T47D (cell line): ENCODE measurements around the gene RAB3B.
"Not testable (repeated sequence)": the region's sequence is repeated elsewhere in the genome, so short reads cannot be mapped to it uniquely, and the experiment has no call there.

Experiments
- DNase-seq, 2 experiments: peaks; one replicate each; pipeline versions ENCODE4 v3.0.0 to v3.0.0-alpha.2; 2011 to 2012; ENCODE audit warnings: low read depth in 1 of 2, low spot score in 1 of 2
- JUND ChIP-seq: IDR thresholded peaks from 2 replicates; pipeline ENCODE4 v1.6.1; 2012; ENCODE audit warnings: low read depth
- in situ Hi-C: cut with HindIII; loops from 2 replicates; pipeline ENCODE4 v1.10.0; 2016; ENCODE audit warnings: low sequenced_read_pairs, low pct_unique_long_range_greater_than_20kb

Gene RAB3B

DNA sequence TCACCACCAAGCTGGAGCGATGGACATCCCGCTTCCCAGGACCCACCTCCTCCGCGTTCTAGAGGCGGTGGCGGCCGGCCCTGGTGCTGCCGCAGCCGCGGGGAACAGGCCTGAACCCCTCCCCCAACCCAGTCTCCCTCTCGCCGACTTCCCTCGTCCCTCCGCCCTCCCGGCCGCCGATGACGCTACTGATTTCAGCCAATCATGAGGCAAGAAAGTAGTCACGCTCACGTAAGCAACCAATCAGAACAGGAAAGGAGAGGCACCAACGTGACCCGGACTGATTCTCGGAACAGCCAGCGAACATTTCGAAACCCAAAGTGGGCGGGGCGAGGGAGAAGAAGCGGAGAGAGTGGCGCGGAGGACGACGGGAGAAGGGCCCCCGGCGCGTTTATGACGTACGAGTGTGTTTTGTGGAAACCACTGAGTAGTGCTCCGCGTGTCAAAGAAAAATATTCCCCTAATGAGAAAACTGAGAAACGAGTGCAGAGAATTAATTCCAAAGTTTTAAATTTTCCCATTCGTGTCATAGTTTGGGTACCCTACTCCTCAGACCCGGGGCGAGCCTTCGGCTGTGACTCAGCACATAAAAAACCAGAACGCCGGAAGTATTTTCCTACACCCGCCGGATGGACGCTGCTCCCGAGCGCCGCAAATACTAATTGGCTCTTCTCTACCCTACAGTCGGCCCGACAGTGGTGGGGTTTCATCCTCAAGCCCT is 111.7 kb downstream of the RAB3B start, which contains the start of gene NRDC:
Gene NRDC, minus strand, starts transcription at position 112 of the 721 bp plus-strand sequence. CDS start 112 bp downstream, outside the sequence.
- in situ Hi-C loops = no loop called here
- peak; percentile 77 to 100 for DNase-seq
- TF ChIP-seq JUND = no peak

GRCh38 chr1:51878308-51878615 is 112.2 kb downstream of the RAB3B start:
- in situ Hi-C loops = no loop called here
- no peak for TF ChIP-seq JUND
- DNase-seq = no peak

DNA sequence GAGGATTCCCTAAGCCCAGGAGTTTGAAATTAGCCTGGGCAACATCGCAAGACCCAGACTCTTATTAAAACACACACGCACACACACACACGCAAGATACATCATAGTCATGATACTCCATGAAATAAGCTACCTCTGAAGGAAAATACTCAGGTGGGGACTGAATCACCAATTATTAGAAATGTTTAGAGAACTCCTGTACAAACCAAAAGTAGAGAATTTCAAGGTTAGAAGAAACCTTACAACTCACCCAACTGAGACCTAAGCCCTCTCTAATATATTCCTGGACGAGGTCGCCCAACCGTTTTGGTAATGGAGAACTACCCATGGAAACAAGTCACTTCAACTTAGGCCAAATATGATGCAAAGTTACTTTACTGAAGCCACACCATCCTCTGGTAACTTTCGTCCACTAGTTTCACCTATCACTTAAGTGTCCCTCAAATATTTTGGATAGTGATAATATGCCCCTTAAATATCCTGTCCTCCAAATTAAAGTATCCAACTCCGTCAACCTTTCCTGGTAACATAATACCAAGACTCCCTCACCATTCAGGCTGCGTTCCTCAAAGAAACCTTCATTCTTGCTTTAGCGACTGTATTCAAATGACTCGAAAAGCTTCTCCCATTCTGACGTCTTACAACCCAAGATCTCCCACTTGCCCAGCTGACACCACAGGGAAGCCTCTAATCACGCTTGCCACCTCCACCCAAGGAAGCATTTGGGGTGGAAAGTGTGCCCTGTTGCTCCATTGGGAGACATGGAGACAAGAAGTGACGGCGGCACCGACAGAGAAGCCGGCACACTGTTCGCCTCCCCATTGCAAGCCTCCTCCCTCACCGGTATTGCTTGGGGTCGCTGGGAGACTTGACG is 112.8 kb downstream of the RAB3B start:
- TF ChIP-seq JUND = no peak
- peak in 1 of 2 experiments; percentile 16 for DNase-seq
- in situ Hi-C loops = no loop called here

GRCh38 chr1:51875836-51876235 is 114.7 kb downstream of the RAB3B start:
- DNase-seq = no peak
- in situ Hi-C loops = no loop called here
- TF ChIP-seq JUND = no peak

- in situ Hi-C loops = no loop called here
- no peak for TF ChIP-seq JUND
- no peak for DNase-seq
Observed at GRCh38 chr1:51875291-51875772, 115.2 kb downstream of the RAB3B start.

GRCh38 chr1:51873270-51873669 is 117.2 kb downstream of the RAB3B start:
- DNase-seq, in situ Hi-C loops: not testable (repeated sequence)

DNA sequence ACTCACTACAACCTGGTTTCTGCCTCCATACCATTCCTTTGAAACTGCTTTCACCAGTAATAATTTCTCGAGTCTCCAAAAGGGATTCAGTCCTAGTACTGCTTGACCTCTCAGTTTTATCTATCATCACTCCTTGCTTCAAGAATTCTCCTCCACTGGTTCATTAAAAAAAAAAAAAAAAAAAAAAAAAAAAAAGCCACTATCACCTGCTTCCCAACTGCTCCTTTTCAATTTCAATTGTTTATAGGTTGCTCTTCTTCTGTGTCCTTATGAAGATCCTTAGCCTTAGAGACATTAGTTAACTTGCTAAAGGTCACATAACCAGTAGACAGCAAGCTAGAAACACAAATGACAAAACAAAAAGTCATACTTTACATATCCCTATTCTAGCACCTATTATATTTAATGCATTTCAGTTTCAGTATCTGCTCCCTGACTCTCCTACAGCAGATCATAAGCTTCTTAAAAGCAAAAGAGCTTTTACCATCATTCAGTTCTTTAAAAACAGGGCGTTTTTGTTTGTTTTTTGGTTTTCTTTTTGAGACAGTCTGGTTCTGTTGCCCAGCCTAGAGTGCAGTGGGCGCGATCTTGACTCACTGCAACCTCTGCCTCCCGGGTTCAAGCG is 119.0 kb downstream of the RAB3B start:
- no peak for DNase-seq
- in situ Hi-C loops = no loop called here
- TF ChIP-seq JUND = no peak

DNA sequence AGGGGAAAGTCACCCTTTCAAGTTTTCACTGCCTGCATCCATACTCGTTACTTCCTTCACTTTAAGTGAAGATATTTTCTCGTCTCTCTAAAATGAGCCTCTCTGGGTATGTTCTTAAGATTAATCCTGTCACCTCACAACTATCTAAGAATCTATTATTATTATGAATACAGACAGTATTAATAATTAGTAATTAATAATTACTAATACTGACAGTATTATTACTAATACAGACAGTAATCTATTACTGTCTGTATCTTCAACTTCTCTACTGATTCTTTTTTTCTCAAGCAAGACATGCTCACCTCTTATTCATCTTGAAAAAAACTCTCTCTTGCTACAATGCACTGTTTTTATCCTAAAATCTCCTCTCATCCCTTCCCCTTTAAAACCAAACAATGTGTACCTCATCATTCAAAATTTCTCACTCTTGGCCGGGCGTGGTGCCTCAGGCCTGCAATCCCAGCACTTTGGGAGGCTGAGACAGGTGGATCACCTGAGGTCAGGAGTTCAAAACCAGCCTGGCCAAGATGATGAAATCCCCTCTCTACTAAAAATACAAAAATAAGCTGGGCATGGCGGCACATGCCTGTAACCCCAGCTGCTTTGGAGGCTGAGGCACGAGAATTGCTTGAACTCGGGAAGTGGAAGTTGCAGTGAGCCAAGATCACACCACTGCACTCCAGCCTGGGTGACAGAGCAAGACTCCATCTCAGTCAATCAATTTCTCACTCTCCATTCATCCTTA is 119.7 kb downstream of the RAB3B start:
- no peak for DNase-seq
- TF ChIP-seq JUND = no peak
- in situ Hi-C loops = no loop called here

DNA sequence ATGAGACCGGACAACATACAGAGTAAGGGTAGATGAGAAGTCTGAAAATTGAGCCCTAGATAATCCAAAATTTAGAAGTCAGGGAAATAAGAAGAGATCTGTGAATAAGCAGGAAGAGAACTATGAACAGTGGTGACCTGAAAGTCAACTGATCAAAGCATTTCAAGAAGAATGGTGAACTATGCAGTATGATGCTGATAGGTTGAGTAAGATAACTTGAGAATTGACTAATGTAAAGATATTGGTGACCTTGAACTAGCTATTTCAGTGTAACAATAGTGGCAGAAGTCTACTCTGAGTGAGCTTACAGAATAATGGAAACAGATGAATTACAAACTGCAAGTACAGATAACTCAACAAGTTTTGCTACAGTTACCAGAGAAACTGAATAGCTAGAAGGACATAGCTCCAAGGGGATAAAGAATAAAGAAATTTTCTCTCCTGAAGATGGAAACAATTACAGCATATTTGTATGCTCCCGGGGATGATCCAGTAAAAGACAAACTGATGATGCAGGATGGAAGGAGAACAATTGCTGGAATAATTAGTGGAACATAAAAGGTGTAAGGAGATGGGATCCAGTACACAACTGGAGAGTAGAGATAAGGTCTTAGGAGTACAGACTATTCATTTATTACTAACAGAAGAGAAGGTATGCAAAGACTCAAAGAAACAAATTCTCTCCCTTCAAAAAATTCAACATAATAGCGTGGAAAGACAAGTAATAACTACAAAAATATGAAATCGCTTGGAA is 122.8 kb downstream of the RAB3B start:
- TF ChIP-seq JUND = no peak
- DNase-seq = no peak
- in situ Hi-C loops = no loop called here

- in situ Hi-C loops = no loop called here
- DNase-seq = no peak
- no peak for TF ChIP-seq JUND
Observed at GRCh38 chr1:51863384-51863783, 127.1 kb downstream of the RAB3B start.

DNA sequence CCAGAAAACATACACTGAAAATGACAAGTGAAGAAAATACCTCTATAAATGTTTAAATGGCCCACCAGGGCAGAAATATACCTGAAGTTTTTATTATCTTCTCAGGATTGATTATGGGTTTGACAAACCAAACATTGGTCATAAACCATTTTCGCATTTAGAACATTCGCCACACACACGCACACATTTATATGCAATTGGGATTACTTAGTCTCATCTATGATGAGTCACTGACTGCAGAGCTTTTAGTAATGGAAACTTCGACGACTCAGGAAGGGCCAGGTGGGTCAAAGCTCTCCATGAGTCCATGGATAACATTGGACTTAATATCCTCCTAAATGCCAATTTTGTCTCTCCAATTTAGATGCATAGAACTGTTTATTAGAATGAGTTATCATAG is 128.8 kb downstream of the RAB3B start:
- no peak for DNase-seq
- TF ChIP-seq JUND = no peak
- in situ Hi-C loops = no loop called here

DNA sequence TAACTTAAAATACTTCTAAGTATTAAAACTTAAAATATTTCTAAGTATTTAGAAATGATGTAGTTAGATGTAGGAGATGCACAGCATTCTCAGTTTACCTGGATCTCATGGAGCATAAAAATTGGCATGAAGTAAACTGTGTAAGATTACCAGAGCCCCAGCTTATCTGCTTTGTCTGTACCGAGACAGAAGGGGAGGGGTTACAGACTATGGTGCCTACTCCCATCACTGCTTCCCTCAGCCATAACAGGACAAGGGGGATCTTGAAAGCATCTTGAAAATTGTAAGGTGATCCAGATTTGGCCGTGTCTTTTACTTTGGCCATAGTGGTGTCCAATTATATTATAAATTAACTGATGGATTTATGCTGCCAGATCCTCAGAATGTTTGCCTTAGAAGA is 130.8 kb downstream of the RAB3B start:
- no peak for TF ChIP-seq JUND
- in situ Hi-C loops = no loop called here
- DNase-seq = no peak
